GM23338 (cell line): ENCODE results near the gene GALK1. TPM values are rescaled to one million over a fixed set of nuclear protein-coding genes. Genes with fewer than 3 reads are reported as not detected.

Source experiments
- ATAC-seq: fragments of 200-7000 bp; cut with Tn5 transposase; 3 replicates; pipeline ENCODE4 v1.9.1; 2020
- DNase-seq: peaks from one replicate; pipeline ENCODE4 v3.0.0-alpha.2; 2015; ENCODE audit warnings: low spot score
- H2AFZ ChIP-seq: fragments of 200-600 bp; sonication (generic); 2 replicates; pipeline ENCODE4 v1.8.0; 2016; ENCODE audit warnings: antibody characterized with exemption, mild to moderate bottlenecking, moderate library complexity
- H3F3A ChIP-seq: fragments of 200-600 bp; sonication (generic); replicated peaks from 2 replicates; pipeline ENCODE4 v1.8.0; 2017; ENCODE audit warnings: antibody characterized with exemption, mixed run types, low read depth
- H3K27ac ChIP-seq: fragments of 200-600 bp; sonication (generic); 2 replicates; pipeline ENCODE4 v1.6.1; 2016; ENCODE audit warnings: low read depth
- H3K27me3 ChIP-seq: fragments of 200-600 bp; sonication (generic); 2 replicates; pipeline ENCODE4 v1.8.0; 2016; ENCODE audit warnings: mild to moderate bottlenecking, mixed run types, moderate library complexity; ENCODE audit not compliant: insufficient read depth
- H3K36me3 ChIP-seq: fragments of 200-600 bp; sonication (generic); 2 replicates; pipeline ENCODE4 v1.8.0; 2016; ENCODE audit warnings: mild to moderate bottlenecking; ENCODE audit not compliant: insufficient read depth
- H3K4me1 ChIP-seq: fragments of 200-600 bp; sonication (generic); 2 replicates; pipeline ENCODE4 v1.8.0; 2016; ENCODE audit warnings: mild to moderate bottlenecking, moderate library complexity; ENCODE audit not compliant: insufficient read depth
- H3K4me2 ChIP-seq: fragments of 200-600 bp; sonication (generic); 2 replicates; pipeline ENCODE4 v1.7.1; 2017; ENCODE audit warnings: mixed run types
- H3K4me3 ChIP-seq: fragments of 200-600 bp; sonication (generic); 2 replicates; pipeline ENCODE4 v1.6.1; 2016; ENCODE audit warnings: mixed run types
- H3K79me2 ChIP-seq: fragments of 200-600 bp; sonication (generic); replicated peaks from 2 replicates; pipeline ENCODE4 v1.8.0; 2017; ENCODE audit warnings: mild to moderate bottlenecking; ENCODE audit not compliant: insufficient read depth
- H3K9me2 ChIP-seq: fragments of 200-600 bp; sonication (generic); 2 replicates; pipeline ENCODE4 v1.8.0; 2017; ENCODE audit not compliant: insufficient read depth
- H4K20me1 ChIP-seq: fragments of 200-600 bp; sonication (generic); replicated peaks from 2 replicates; pipeline ENCODE4 v1.8.0; 2017; ENCODE audit warnings: mild to moderate bottlenecking; ENCODE audit not compliant: insufficient read depth
- H3K27ac Mint-ChIP-seq: 2 replicates; pipeline ENCODE4 v1.8.0; 2020; ENCODE audit warnings: inconsistent platforms, mild to moderate bottlenecking, moderate library complexity, mixed read lengths
- H3K27me3 Mint-ChIP-seq: 3 replicates; pipeline ENCODE4 v1.8.0; 2022; ENCODE audit warnings: low read depth, mild to moderate bottlenecking, moderate library complexity, mixed read lengths, inconsistent platforms; ENCODE audit not compliant: insufficient read depth, poor library complexity
- H3K36me3 Mint-ChIP-seq: 3 replicates; pipeline ENCODE4 v1.8.0; 2021; ENCODE audit warnings: low read depth, mild to moderate bottlenecking, inconsistent platforms, moderate library complexity, mixed read lengths
- H3K4me1 Mint-ChIP-seq: 3 replicates; pipeline ENCODE4 v1.8.0; 2020; ENCODE audit warnings: mild to moderate bottlenecking, inconsistent platforms, mixed read lengths
- H3K4me3 Mint-ChIP-seq: 3 replicates; pipeline ENCODE4 v1.8.0; 2021; ENCODE audit warnings: moderate library complexity, mild to moderate bottlenecking, inconsistent platforms, mixed read lengths
- H3K9me3 Mint-ChIP-seq: 3 replicates; pipeline ENCODE4 v1.8.0; 2020; ENCODE audit warnings: moderate library complexity, mild to moderate bottlenecking, inconsistent platforms, mixed read lengths
- CTCF ChIP-seq, 2 experiments: fragments of 200-600 bp in 1 of 2; sonication (generic) in 1 of 2; conservative IDR thresholded peaks; 2 replicates each; pipeline versions ENCODE4 v1.5.1 to v1.6.1; 2016 to 2017; ENCODE audit warnings: antibody characterized with exemption in 2 of 2, low read depth in 2 of 2, mild to moderate bottlenecking in 2 of 2, moderate library complexity in 1 of 2
- ETS1 ChIP-seq: IDR thresholded peaks from 2 replicates; pipeline ENCODE4 v1.6.1; 2016; ENCODE audit warnings: antibody characterized with exemption
- EZH2 ChIP-seq: fragments of 200-600 bp; sonication (generic); IDR thresholded peaks from one replicate; pipeline ENCODE4 v1.8.0; 2017; ENCODE audit warnings: antibody characterized with exemption, mild to moderate bottlenecking, low read depth; ENCODE audit not compliant: unreplicated experiment
- EZH2phosphoT487 ChIP-seq: fragments of 200-600 bp; sonication (generic); IDR thresholded peaks from one replicate; pipeline ENCODE4 v1.8.1; 2018; ENCODE audit warnings: antibody characterized with exemption; ENCODE audit not compliant: unreplicated experiment
- POLR2AphosphoS5 ChIP-seq: IDR thresholded peaks from 2 replicates; pipeline ENCODE4 v1.6.1; 2016; ENCODE audit warnings: antibody characterized with exemption, low read depth
- REST ChIP-seq: IDR thresholded peaks from one replicate; pipeline ENCODE4 v1.6.1; 2018; ENCODE audit warnings: antibody characterized with exemption; ENCODE audit not compliant: unreplicated experiment
- ZNF462 ChIP-seq: fragments of 250-450 bp; sonication (Bioruptor Pico); IDR thresholded peaks from 2 replicates; pipeline ENCODE4 v1.5.0; 2020; ENCODE audit warnings: mild to moderate bottlenecking, moderate library complexity
- polyA plus RNA-seq: library from polyadenylated mRNA; unstranded; fragments of >200 nt; fragmentation: Nextera tagmentation; extraction: Ambion mirVana; gene quantifications from 2 replicates; pipeline ENCODE4 v1.2.1, GENCODE V29; 2016
- total RNA-seq: library from RNA; depleted of rRNA; stranded (reverse); fragments of >200 nt; shearing (Covaris generic); gene quantifications from 2 replicates; pipeline ENCODE4 v1.2.3, GENCODE V29; 2014

Gene GALK1
- total and polyA plus RNA-seq, 2 experiments from 2014 or later = 30.5 to 31.7 TPM

GRCh38 chr17:75720656-75721462 lies 44.1 kb downstream of the GALK1 start, which contains the start of gene ITGB4:
TSS of gene ITGB4 (plus strand) at chr17:75721459. CDS start at chr17:75724704, 3,245 bp downstream.
- ATAC-seq = peak; percentile 83
- H3K4me1 Mint-ChIP-seq = peaks cover 2% of the 10 kb centered on the region; the same call in 2 of the 3 replicates
- Histone ChIP-seq H3K9me2 (no peaks in the 10 kb centered on the region), H3K79me2 (no peaks in the 10 kb centered on the region), H2AFZ (peak within 1 kb of the TSS; percentile 98), H3F3A (peaks cover 12% of the 10 kb centered on the region; the same call in 1 of the 2 replicates), H3K27ac (no peak within 1 kb of the TSS), H3K4me1 (no peaks in the 10 kb centered on the region; the same call in 1 of the 2 replicates), H3K27me3 (peaks cover 17% of the 10 kb centered on the region), H3K36me3 (no peaks in the 10 kb centered on the region), H3K4me2 (peak within 1 kb of the TSS; percentile 94), H4K20me1 (no peaks in the 10 kb centered on the region), H3K4me3 (peak within 1 kb of the TSS; percentile 84)
- no peak within 1 kb of the TSS for H3K27ac Mint-ChIP-seq
- peak; percentile 93 for DNase-seq
- peak; percentile 46; the same call in 1 of the 2 replicates for TF ChIP-seq POLR2AphosphoS5
- TF ChIP-seq ETS1 = no peak
- TF ChIP-seq EZH2 = no peak
- TF ChIP-seq ZNF462 (CRISPR knock-in tag) = no peak
- TF ChIP-seq CTCF (conservative IDR thresholded peaks at IDR 0.05; ENCODE audit: low read depth in 2 of 2) = peak in 1 of 2 experiments; percentile 49; a peak in 2 of 4 replicates
- TF ChIP-seq EZH2phosphoT487 = no peak
- no peak for TF ChIP-seq REST
- peak within 1 kb of the TSS; percentile 75 for H3K4me3 Mint-ChIP-seq
- H3K36me3 Mint-ChIP-seq = no peaks in the 10 kb centered on the region
- H3K9me3 Mint-ChIP-seq = no peaks in the 10 kb centered on the region
- H3K27me3 Mint-ChIP-seq = peaks cover 26% of the 10 kb centered on the region
